ENCODE data around the gene EMC8.
A peak's percentile ranks its signal among the peaks of the same experiment; 100 is the strongest.

The EMC8 gene

DNA sequence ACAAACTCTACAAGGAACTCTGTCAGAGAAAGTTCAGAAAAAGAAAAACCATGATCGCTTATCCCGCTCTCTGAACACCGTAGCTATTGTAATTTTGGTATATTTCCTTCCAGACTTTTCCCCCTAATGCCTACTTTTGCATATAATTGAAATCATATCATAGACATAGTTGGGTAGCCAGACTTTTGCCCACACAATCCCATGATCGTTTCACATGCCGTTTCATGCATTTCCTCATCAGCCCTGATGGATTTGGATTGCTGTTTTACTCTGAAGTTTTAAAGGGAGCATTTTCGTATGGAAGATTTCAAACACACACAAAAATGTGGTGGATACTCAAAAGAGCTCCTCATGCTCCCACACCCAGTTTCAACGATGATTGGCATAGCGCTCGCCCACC lies 31.5 kb upstream of the EMC8 start:
- in situ Hi-C loops (cut with HindIII; ENCODE audit: low pct_unique_long_range_greater_than_20kb, low sequenced_read_pairs) = no loop called here
- TF ChIP-seq JUND (IDR thresholded peaks at IDR 0.05; ENCODE audit: low read depth) = no peak
- no peak for DNase-seq (ENCODE audit: low read depth in 1 of 2, low spot score in 1 of 2)

DNA sequence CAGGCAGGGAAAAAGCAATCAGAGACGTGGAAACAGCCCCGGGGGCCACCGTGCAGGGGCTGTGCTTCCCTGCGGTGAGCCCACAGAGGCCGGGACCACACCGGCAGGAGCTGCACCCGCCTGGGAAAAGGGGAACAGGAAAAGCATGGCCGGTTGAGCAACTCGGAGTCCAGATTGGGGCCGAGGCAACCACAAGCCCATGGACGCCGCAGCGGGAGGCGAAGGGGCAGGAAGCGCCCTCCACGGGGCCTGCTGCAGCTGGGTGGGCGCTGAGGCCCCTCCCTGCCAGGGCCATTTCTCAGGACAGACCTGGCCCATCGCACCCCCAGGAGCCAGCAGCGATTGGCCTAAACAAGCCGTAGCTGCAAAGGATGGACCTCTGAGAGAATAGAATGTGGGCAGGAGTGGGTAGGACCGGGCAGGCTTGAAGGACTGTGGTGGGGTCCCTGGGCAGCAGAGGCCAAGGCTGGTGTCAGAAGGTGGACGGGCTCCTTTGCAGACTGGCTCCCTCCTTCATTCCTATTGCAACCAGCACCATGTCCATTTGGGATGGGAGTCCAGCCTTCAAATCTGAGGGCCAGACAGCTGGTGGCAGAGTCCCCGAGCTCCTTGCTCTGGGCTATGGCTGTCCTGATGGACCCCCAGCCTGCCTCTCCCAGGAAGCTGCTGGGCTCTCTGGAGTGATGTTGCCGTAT lies 30.6 kb upstream of the EMC8 start:
- TF ChIP-seq JUND (IDR thresholded peaks at IDR 0.05; ENCODE audit: low read depth) = no peak

DNA sequence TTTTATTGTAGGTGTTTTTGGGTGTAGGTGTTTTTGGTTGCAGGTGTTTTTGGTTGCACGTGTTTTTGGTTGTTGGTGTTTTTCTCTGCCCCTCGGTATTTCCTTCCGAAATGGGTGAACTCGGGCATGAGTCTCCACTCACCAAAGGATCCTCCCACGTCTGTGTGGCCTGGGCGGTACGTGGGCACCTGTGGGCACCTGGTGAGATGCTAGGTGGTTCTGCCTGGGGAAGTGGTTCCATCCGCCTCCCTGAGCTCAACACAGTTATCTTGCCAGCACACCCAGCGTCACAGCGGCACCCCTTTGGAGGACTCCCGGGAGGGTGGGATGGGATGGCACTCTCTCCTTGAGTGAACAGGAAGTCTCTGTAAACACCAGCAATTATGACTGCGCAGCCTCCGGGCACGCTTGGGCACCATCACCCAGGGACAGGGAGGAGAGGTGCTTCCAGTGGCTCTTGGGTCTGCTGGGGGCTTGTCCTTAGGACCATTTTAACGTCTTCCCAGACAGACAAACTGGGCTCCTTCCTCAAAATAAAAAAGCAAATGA lies 29.9 kb upstream of the EMC8 start:
- in situ Hi-C loops (cut with HindIII; ENCODE audit: low pct_unique_long_range_greater_than_20kb, low sequenced_read_pairs) = no loop called here
- DNase-seq (ENCODE audit: low read depth in 1 of 2, low spot score in 1 of 2) = no peak
- TF ChIP-seq JUND (IDR thresholded peaks at IDR 0.05; ENCODE audit: low read depth) = no peak

More for the DNA sequence above, 30.6 kb upstream of the EMC8 start:
- no peak for DNase-seq (ENCODE audit: low read depth in 1 of 2, low spot score in 1 of 2)
- in situ Hi-C loops (cut with HindIII; ENCODE audit: low pct_unique_long_range_greater_than_20kb, low sequenced_read_pairs) = no loop called here

DNA sequence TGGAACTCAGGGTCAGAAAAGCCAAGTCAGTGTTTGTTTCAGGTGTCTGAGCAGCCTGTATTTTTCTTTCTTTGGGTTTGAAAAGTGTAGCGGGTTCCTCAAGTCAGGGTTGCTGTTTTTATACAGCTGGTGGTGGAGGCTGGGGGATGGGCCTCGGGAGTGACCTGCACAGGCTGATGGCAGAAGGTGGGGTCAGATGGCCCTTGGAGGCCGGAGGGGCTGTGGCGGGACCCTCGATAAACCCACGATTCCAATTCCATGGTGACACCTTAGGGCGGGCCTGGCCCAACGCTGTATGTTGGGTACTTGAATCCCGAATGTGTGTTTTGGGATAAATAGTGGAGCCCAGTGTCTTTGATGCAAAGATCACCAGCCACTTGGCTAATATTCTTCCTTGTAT lies 28.8 kb upstream of the EMC8 start:
- DNase-seq (ENCODE audit: low read depth in 1 of 2, low spot score in 1 of 2) = no peak
- in situ Hi-C loops (cut with HindIII; ENCODE audit: low pct_unique_long_range_greater_than_20kb, low sequenced_read_pairs) = no loop called here
- TF ChIP-seq JUND (IDR thresholded peaks at IDR 0.05; ENCODE audit: low read depth) = no peak

DNA sequence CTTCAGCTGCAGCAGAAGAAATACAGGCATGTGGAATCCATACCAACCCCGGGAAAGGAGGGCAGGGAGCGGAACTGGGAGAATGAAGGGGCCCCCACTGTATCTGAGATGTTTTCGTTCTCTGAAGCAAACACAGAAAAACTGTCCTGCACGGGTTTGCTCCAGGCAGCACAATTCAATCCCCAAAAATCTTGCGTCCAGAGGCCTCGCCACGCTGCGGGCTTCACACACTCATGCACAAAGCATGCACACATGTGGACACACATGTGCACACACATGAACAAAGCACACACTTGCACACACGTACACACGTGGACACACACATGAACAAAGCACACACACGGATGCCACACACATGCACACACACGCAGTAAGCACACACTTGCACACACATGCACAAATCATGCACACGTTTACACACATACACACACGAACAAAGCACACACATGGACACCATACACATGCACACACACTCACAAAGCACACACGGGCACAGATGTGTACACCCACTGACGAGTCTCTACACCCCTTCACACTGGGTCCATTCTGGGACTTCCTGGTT lies 27.4 kb upstream of the EMC8 start:
- no peak for DNase-seq (ENCODE audit: low read depth in 1 of 2, low spot score in 1 of 2)
- no peak for TF ChIP-seq JUND (IDR thresholded peaks at IDR 0.05; ENCODE audit: low read depth)
- in situ Hi-C loops (cut with HindIII; ENCODE audit: low pct_unique_long_range_greater_than_20kb, low sequenced_read_pairs) = no loop called here

DNA sequence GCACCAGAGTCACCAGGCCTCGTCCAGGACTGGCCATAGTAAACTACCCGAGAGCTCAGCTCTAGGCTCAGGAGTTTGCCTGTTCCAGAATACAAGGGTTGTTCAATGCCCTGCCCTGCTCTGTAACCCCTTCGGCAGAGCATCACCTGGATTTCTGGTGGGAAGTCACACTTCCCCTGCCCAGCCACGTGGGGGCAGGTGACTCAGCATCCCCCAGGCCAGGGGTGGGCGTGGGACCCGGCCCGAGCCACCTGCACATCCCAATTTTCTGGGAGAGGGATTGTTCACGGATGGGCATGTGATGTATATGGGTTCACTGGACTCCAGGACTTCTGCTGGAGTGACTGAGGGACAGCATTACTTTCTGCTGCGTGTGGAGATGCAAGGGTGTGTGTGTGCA lies 26.0 kb upstream of the EMC8 start:
- DNase-seq (ENCODE audit: low read depth in 1 of 2, low spot score in 1 of 2) = no peak
- in situ Hi-C loops (cut with HindIII; ENCODE audit: low pct_unique_long_range_greater_than_20kb, low sequenced_read_pairs) = no loop called here
- TF ChIP-seq JUND (IDR thresholded peaks at IDR 0.05; ENCODE audit: low read depth) = no peak

DNA sequence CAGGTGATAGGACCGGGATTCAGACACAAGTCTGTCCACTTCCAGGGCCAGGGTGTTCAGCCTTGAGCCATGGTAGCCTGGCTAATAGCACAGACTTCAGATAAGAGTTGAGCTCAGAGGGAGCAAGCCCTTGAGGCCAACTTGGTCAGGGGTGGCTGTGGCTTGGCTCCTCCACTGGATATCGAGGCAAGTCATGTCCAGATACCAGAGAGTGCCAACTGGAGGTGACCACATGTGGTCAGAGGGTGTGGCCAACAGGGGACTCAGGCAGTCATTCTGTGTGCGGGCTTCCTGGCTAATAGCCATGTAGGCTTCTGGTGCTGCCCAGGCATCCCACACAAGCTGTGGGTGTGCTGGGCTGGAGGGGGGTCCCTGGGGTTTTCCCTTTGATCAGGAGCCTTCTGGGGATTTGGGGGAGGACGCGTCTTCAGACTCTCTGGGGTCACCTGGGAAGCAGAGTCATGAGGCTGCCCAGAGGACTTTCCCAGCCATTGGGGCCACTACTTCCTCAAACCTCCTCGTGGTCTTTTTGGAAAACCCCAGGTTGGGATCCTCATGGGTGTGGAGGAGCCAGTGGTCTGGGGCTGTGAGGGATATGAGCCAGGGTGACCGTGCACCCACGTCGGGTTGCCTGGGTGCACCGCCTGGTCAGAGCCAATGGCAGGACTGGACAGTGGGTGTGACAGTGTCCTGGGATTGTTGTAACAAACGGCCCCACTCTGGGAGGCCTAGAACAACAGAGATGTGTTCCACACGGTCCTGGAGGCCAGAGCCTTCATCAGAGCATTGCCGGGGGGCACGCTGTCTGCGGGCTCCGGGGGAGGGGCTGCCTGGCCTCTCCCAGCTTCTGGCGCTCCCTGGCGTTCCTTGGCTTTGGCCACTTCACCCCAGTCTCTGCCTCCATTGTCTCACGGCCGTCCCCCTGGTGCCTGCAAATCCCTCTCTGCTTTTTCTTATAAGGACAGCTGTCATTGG lies 25.1 kb upstream of the EMC8 start:
- TF ChIP-seq JUND (IDR thresholded peaks at IDR 0.05; ENCODE audit: low read depth) = no peak
- in situ Hi-C loops (cut with HindIII; ENCODE audit: low pct_unique_long_range_greater_than_20kb, low sequenced_read_pairs) = no loop called here
- no peak for DNase-seq (ENCODE audit: low read depth in 1 of 2, low spot score in 1 of 2)

DNA sequence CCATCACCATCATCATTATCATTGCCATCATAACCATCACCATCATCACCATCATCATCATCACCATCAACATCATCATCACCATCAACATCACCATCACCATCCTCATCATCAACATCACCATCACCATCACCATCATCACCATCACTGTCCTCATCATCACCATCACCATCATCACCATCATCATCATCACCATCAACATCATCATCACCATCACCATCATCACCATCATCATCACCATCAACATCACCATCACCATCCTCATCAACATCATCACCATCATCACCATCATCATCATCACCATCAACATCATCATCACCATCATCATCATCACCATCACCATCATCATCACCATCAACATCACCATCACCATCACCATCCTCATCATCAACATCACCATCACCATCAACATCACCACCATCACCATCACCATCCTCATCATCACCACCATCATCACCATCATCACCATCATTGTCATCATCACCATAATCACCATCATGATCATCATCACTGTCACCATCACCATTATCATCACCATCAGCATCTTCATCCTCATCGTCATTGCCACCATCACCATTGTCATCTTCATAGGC lies 24.1 kb upstream of the EMC8 start:
- no peak for TF ChIP-seq JUND (IDR thresholded peaks at IDR 0.05; ENCODE audit: low read depth)
- in situ Hi-C loops (cut with HindIII; ENCODE audit: low pct_unique_long_range_greater_than_20kb, low sequenced_read_pairs) = no loop called here

DNA sequence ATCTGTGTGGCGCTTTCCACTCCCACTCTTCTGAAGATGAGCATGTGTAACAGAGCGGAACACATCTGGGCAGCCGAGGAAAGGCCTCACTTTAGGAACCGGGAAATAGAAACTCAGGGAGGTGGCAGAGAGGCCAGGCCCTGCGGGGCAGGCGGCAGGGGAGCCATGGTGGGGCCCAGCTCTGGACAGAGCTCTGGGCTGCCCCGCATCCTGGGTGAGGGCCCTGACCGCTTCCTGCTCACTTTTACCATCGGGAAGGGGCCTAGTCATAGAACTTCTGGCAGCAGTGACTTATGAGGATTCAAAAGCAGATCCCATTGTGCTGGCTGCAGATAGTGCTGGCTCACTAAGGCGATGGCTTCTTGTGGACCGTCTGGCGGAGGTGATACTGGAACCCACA lies 22.8 kb upstream of the EMC8 start:
- in situ Hi-C loops (cut with HindIII; ENCODE audit: low pct_unique_long_range_greater_than_20kb, low sequenced_read_pairs) = no loop called here
- TF ChIP-seq JUND (IDR thresholded peaks at IDR 0.05; ENCODE audit: low read depth) = no peak
- no peak for DNase-seq (ENCODE audit: low read depth in 1 of 2, low spot score in 1 of 2)

More for the DNA sequence above, 24.1 kb upstream of the EMC8 start:
- DNase-seq (ENCODE audit: low read depth in 1 of 2, low spot score in 1 of 2) = no peak

DNA sequence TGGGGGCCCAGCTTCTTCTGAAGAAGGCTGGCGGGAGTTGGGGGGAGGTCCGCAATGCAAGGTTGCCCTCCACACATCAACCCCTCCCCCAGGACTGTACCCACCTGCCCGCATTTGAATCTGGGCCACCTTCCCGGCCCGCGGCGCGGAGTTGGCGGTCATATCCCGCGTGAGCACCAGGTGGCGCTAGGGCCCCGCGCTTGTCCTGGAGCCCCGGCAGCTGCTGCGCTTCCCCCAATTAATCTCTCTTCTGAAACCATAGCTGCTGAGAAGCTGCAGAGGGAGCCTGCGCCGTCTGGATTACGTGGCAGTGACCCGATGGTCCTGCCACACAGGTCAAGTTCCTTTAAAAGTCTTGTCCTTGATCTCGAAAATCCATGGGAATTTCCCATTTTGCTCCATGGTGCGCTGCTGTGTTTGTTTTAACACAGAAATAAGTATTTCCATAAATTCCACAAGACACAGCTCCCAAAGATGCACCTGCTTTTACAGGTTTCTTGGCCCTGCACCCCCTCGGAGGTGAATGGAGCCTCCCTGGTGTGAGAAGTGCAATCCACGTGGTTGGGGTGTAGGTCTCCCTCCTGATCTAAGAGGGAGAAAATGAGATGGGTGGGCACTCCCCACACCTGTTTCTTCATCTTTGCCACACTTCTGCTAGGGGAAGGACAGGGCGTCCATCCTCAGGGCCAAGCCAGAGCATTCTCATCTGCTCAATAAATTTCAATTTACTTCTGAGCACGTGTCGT lies 22.2 kb upstream of the EMC8 start:
- peak; percentile 85 to 94 for DNase-seq (ENCODE audit: low read depth in 1 of 2, low spot score in 1 of 2)
- in situ Hi-C loops (cut with HindIII; ENCODE audit: low pct_unique_long_range_greater_than_20kb, low sequenced_read_pairs) = no loop called here
- TF ChIP-seq JUND (IDR thresholded peaks at IDR 0.05; ENCODE audit: low read depth) = no peak

DNA sequence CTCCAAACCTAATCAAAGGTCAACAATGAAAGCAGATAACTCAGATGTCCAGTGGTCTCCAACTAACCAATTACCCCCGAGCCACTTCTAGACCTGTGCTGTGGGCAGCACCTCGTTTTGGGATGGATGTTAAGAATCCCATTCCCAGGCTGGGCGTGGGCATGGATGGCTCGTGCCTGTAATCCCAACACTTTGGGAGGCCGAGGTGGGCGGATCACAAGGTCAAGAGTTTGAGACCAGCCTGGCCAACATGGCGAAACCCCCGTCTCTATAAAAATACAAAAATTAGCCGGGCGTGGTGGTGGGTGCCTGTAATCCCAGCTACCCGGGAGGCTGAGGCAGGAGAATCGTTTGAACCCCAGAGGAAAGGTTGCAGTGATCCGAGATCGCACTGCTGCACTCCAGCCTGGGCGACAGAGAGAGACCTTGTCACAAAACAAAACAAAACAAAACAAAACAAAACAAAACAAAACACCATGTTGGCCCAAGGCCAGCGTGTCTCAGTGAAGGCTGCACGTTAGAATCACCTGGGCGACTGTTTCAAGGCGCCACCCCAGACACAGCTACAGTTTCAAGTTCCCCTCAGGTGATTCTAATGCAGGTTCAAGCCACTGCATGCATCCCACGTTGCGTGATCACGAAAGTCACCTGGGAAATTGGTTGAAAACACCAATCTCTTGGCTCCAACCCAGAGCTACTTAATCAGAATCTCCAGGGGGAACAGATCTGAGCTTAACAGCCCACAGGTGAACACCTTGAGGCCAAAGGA lies 21.4 kb upstream of the EMC8 start:
- peak in 1 of 2 experiments; percentile 50 for DNase-seq (ENCODE audit: low read depth in 1 of 2, low spot score in 1 of 2)
- in situ Hi-C loops (cut with HindIII; ENCODE audit: low pct_unique_long_range_greater_than_20kb, low sequenced_read_pairs) = no loop called here

More for the DNA sequence above, 21.4 kb upstream of the EMC8 start:
- no peak for TF ChIP-seq JUND (IDR thresholded peaks at IDR 0.05; ENCODE audit: low read depth)

Measured in T47D (cell line).